K562 (cell line): ENCODE measurements around the gene GRM2.

ENCODE experiments used
- ATF7 ChIP-seq: fragments of 450-650 bp; IDR thresholded peaks from 2 replicates; pipeline ENCODE4 v1.7.1; 2014; ENCODE audit warnings: mild to moderate bottlenecking, moderate library complexity
- CTCF ChIP-seq, 3 experiments: IDR thresholded peaks in 2 of 3; conservative IDR thresholded peaks in 1 of 3; 2 replicates each; pipeline ENCODE4 v1.5.1; 2011 to 2012; ENCODE audit warnings: low read length in 3 of 3, mild to moderate bottlenecking in 3 of 3, control low read depth in 2 of 3, improper control_type of control experiment in 1 of 3, inconsistent platforms in 1 of 3, low read depth in 1 of 3, mixed read lengths in 1 of 3, moderate library complexity in 1 of 3; ENCODE audit not compliant: insufficient read depth in 2 of 3
- ESRRA ChIP-seq: fragments of 450-650 bp; IDR thresholded peaks from 2 replicates; pipeline ENCODE4 v1.6.1; 2014; ENCODE audit warnings: low read depth, mild to moderate bottlenecking, moderate library complexity, borderline replicate concordance
- EWSR1 ChIP-seq: fragments of 450-650 bp; IDR thresholded peaks from 2 replicates; pipeline ENCODE4 v1.6.1; 2018; ENCODE audit warnings: borderline replicate concordance, mild to moderate bottlenecking, low read depth, moderate library complexity; ENCODE audit not compliant: partially characterized antibody
- GATA2 ChIP-seq: sonication (generic); formaldehyde crosslinking; IDR thresholded peaks from 2 replicates; pipeline ENCODE4 v1.4.0; 2020; ENCODE audit warnings: mild to moderate bottlenecking, missing genetic modification reagents
- HDAC2 ChIP-seq: fragments of 450-650 bp; IDR thresholded peaks from 2 replicates; pipeline ENCODE4 v1.6.1; 2016; ENCODE audit warnings: mild to moderate bottlenecking
- JUNB ChIP-seq: fragments of 450-650 bp; formaldehyde crosslinking; conservative IDR thresholded peaks from 2 replicates; pipeline ENCODE4 v1.4.0; 2020; ENCODE audit warnings: mild to moderate bottlenecking
- MXI1 ChIP-seq: IDR thresholded peaks from 2 replicates; pipeline ENCODE4 v1.6.1; 2011; ENCODE audit warnings: low read depth, mild to moderate bottlenecking, improper control_type of control experiment, low read length
- SREBF2 ChIP-seq: sonication (generic); formaldehyde crosslinking; IDR thresholded peaks from 2 replicates; pipeline ENCODE4 v1.4.0; 2020; ENCODE audit warnings: mild to moderate bottlenecking, missing genetic modification reagents
- XRCC3 ChIP-seq: fragments of 450-650 bp; IDR thresholded peaks from 2 replicates; pipeline ENCODE4 v1.6.1; 2017; ENCODE audit warnings: mild to moderate bottlenecking, moderate library complexity
- TF ChIP-seq, protein P1 (sequence below): sonication (generic); formaldehyde crosslinking; IDR thresholded peaks from 2 replicates; pipeline ENCODE4 v1.8.0; 2023; ENCODE audit warnings: missing genetic modification reagents, mild to moderate bottlenecking, borderline replicate concordance

GRCh38 chr3:51706788-51707731 is at the start of gene GRM2:
- no peak for TF ChIP-seq CTCF (IDR thresholded peaks at IDR 0.05 in 2 of 3, conservative IDR thresholded peaks at IDR 0.05 in 1 of 3; ENCODE audit: insufficient read depth in 2 of 3, low read depth in 1 of 3, low read length in 3 of 3)
- no peak for TF ChIP-seq HDAC2
- no peak for TF ChIP-seq SREBF2 (CRISPR knock-in tag)
- TF ChIP-seq EWSR1: no peak
- TF ChIP-seq XRCC3: no peak
- TF ChIP-seq ESRRA: no peak
- TF ChIP-seq, protein P1, sequence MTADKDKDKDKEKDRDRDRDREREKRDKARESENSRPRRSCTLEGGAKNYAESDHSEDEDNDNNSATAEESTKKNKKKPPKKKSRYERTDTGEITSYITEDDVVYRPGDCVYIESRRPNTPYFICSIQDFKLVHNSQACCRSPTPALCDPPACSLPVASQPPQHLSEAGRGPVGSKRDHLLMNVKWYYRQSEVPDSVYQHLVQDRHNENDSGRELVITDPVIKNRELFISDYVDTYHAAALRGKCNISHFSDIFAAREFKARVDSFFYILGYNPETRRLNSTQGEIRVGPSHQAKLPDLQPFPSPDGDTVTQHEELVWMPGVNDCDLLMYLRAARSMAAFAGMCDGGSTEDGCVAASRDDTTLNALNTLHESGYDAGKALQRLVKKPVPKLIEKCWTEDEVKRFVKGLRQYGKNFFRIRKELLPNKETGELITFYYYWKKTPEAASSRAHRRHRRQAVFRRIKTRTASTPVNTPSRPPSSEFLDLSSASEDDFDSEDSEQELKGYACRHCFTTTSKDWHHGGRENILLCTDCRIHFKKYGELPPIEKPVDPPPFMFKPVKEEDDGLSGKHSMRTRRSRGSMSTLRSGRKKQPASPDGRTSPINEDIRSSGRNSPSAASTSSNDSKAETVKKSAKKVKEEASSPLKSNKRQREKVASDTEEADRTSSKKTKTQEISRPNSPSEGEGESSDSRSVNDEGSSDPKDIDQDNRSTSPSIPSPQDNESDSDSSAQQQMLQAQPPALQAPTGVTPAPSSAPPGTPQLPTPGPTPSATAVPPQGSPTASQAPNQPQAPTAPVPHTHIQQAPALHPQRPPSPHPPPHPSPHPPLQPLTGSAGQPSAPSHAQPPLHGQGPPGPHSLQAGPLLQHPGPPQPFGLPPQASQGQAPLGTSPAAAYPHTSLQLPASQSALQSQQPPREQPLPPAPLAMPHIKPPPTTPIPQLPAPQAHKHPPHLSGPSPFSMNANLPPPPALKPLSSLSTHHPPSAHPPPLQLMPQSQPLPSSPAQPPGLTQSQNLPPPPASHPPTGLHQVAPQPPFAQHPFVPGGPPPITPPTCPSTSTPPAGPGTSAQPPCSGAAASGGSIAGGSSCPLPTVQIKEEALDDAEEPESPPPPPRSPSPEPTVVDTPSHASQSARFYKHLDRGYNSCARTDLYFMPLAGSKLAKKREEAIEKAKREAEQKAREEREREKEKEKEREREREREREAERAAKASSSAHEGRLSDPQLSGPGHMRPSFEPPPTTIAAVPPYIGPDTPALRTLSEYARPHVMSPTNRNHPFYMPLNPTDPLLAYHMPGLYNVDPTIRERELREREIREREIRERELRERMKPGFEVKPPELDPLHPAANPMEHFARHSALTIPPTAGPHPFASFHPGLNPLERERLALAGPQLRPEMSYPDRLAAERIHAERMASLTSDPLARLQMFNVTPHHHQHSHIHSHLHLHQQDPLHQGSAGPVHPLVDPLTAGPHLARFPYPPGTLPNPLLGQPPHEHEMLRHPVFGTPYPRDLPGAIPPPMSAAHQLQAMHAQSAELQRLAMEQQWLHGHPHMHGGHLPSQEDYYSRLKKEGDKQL: no peak
- TF ChIP-seq ATF7: no peak
- no peak for TF ChIP-seq JUNB
- TF ChIP-seq MXI1: no peak
- TF ChIP-seq GATA2 (CRISPR knock-in tag): no peak
